HEK293 (cell line): ENCODE measurements around the gene TBCC.

ENCODE experiments used
- CTCF ChIP-seq: fragments of 450-650 bp; formaldehyde crosslinking; IDR thresholded peaks from 2 replicates; pipeline ENCODE4 v1.5.1; 2016; ENCODE audit warnings: missing biosample characterization, missing genetic modification characterization
- WT1 ChIP-seq: fragments of 450-650 bp; formaldehyde crosslinking; IDR thresholded peaks from 2 replicates; pipeline ENCODE4 v1.5.1; 2016; ENCODE audit warnings: missing biosample characterization, missing genetic modification characterization
- ZSCAN5A ChIP-seq: fragments of 450-650 bp; formaldehyde crosslinking; IDR thresholded peaks from 2 replicates; pipeline ENCODE4 v1.5.1; 2016; ENCODE audit warnings: missing biosample characterization, missing genetic modification characterization
- TF ChIP-seq, protein P1 (sequence below): fragments of 450-650 bp; formaldehyde crosslinking; IDR thresholded peaks from 2 replicates; pipeline ENCODE4 v1.5.0; 2017; ENCODE audit warnings: missing biosample characterization, missing genetic modification characterization, borderline replicate concordance

DNA sequence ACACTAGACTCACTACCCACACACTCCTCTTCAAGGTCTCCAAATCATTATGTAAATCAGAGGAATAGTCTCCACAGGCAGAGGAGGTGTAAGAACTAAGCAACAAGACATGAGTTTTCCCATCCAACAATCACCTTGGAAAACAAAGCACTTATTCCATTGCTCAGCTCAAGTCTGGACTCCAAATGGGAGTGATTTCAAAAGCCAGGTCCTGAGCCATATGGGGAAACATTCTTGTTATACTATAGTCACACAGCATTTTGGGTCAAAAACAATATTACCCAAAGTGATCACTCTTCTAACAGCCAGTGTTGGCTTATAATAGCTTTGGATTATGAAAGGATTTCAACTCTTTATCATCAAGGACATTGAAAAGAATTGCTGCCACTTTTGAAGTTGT lies 19.9 kb downstream of the TBCC start:
- TF ChIP-seq WT1 (tag by site-specific recombination) (no peak), CTCF (no peak), ZSCAN5A (no peak)
- TF ChIP-seq, protein P1, sequence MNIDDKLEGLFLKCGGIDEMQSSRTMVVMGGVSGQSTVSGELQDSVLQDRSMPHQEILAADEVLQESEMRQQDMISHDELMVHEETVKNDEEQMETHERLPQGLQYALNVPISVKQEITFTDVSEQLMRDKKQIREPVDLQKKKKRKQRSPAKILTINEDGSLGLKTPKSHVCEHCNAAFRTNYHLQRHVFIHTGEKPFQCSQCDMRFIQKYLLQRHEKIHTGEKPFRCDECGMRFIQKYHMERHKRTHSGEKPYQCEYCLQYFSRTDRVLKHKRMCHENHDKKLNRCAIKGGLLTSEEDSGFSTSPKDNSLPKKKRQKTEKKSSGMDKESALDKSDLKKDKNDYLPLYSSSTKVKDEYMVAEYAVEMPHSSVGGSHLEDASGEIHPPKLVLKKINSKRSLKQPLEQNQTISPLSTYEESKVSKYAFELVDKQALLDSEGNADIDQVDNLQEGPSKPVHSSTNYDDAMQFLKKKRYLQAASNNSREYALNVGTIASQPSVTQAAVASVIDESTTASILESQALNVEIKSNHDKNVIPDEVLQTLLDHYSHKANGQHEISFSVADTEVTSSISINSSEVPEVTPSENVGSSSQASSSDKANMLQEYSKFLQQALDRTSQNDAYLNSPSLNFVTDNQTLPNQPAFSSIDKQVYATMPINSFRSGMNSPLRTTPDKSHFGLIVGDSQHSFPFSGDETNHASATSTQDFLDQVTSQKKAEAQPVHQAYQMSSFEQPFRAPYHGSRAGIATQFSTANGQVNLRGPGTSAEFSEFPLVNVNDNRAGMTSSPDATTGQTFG (tag by site-specific recombination), result no peak
